ENCODE data around the gene LRRC25.

LRRC25 gene

DNA sequence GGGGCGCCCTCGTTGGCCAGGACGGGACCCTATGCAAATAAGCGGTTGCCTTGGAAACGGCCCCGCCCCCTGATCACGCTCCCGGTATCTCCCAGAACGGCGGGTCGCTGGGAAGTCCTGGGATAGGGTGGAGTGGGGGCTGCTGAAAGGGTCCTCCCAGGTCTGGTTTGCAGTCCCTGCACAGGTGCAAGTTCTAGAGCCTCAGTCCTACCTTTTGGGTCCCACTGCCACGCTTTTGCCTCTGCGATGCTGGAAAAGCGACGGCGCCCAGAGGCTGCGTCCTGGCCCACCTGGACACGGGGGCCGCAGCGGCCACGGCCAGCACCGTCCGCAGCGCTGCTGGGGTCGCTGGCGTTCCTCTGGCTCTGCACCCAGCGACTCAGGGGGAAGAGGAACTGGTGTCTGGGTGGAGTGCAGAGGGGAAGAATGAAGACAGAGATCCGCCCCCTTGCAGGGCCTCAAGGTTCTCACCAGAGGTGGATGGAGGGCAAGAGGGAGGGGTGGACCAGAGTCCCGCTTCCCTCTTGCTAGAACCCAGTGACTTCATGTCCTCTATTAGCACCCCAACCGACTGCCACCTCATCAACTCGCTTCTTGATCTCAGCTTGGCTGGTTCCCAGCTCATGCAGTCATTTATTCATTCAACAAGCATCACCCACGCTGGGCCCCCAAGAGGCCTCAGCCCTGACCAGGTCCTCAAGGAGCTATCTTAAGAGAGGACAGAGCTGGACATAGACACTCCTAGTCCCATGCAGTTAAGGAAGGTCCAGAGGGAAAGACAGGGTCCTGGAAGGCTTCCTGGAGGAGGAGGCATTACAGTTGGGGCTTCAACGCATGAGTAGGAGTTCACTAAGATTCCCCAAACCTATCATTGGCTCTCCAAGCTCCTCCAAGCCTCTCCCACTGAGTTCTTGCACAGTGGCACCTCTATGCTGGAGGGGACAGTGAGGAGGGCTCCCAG lies at the start of gene LRRC25:
Gene LRRC25 (minus strand): TSS at position 381 of the 961 bp plus-strand sequence. CDS start 659 bp downstream, outside the sequence.
- Histone ChIP-seq H3K9ac (ENCODE audit: low read length) (no peak within 1 kb of the TSS), H3K36me3 (ENCODE audit: control insufficient read depth, insufficient read depth, low read length) (no peaks in the 10 kb centered on the region), H3K4me3 (ENCODE audit: low read length) (no peak within 1 kb of the TSS), H3K4me1 (ENCODE audit: control insufficient read depth, insufficient read depth, low read length) (peaks cover 16% of the 10 kb centered on the region), H3K27me3 (ENCODE audit: control insufficient read depth, insufficient read depth, low read length) (peaks cover 8% of the 10 kb centered on the region), H3K9me3 (ENCODE audit: control insufficient read depth, low read length) (no peaks in the 10 kb centered on the region)

DNA sequence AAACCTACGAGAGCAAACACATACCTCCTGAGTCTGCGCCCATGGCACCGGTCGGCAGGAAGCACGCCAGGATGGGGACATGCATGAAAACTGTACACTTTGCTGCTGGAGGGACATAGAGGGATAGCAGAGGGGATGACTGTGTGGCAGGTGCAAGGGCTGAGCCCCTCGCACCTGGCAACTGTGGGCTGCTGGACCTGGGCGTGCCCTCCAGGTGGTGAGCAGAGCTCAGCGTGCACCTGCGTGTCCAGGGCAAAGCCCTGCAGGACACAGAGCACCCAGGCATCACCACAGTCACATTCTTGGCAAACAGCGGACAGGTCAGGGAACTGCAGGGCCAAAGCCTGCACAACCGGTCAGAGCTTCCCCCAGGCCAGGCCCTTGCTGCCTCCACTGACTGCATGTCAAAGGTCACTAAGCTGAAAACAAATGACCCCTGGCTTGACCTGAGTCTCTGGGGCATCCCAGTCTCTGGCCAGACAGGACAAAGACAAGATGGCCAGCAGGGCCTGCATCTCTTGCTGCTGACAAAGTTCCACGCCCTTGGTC lies 49.5 kb upstream of the LRRC25 start:
- H3K4me1 ChIP-seq (ENCODE audit: control insufficient read depth, insufficient read depth, low read length) = peaks cover 28% of the 10 kb centered on the region
- no peak overlapping the region for H3K4me3 ChIP-seq (ENCODE audit: low read length)

DNA sequence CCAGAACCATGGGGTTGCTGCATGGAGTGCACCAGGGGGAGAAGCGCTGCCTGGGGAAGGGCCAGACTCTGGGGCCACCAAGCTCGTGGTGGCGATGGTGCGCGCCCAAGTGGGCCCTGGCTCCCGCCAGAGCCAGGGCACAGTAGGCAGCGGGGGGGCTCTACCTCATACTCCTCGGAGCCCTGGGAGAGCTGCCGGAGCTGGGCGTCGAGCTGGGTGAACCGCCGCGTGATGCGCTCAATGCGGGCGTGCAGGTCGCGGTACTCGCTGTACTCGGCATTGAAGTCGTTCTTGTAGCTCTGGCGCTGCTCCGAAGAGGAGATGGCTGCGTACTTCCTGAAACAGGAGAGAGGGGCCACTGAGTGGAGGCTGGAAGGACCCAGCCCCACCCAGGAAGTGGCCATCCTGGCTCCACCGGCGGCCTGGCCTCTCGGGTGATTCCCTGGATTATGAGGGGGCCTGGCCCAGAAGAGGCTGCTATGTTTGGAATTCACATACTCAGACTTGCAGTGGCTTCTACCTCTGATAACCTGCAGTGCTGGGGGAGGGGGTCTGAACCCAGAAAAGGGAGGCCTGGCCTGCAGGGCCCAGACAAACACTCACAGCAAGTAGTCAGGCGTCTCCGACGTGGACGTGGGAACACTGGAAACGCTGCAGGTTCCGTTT lies 48.9 kb upstream of the LRRC25 start:
- no peak overlapping the region for H3K9ac ChIP-seq (ENCODE audit: low read length)
- peaks cover 10% of the 10 kb centered on the region for H3K36me3 ChIP-seq (ENCODE audit: control insufficient read depth, insufficient read depth, low read length)

More for the DNA sequence above, 49.5 kb upstream of the LRRC25 start:
- Histone ChIP-seq H3K27me3 (ENCODE audit: control insufficient read depth, insufficient read depth, low read length) (no peaks in the 10 kb centered on the region), H3K9me3 (ENCODE audit: control insufficient read depth, low read length) (no peaks in the 10 kb centered on the region), H3K36me3 (ENCODE audit: control insufficient read depth, insufficient read depth, low read length) (peaks cover 10% of the 10 kb centered on the region), H3K9ac (ENCODE audit: low read length) (no peak overlapping the region)

DNA sequence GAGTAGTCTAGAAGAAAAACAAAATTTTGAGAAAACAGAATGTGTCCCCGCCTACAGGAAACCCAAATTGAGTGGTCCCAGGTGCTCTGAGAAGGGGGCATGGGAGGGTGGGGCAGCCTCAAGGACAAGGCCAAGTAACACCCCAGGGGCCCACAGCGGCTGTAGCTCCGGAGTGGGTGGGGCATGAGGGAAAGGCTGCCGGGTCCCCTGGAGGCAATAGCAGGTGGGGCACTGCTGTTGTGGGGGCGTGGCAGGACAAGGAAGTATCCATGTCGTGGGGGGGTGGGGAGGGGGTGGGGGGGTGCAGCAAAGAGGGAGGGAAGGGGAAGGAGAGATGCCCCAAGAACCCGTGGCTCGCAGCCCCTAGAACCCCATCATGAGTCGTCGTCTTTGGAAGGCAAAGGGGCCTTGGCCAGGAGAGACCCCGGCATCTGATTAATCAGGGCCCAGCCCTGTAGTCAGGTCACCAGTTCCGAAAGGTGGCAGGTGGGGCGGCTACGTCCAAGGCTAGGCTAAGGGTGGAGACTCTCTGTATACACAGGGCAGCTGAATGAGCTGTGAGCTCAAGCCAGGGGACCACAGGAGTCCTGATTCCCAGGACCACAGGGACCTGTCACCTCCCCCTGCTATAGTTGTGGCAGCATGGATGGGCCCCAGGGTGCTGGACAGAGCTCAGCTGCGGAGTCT lies 48.0 kb upstream of the LRRC25 start:
- no peak overlapping the region for H3K4me3 ChIP-seq (ENCODE audit: low read length)
- no peaks in the 10 kb centered on the region for H3K9me3 ChIP-seq (ENCODE audit: control insufficient read depth, low read length)
- no peak overlapping the region for H3K9ac ChIP-seq (ENCODE audit: low read length)
- H3K4me1 ChIP-seq (ENCODE audit: control insufficient read depth, insufficient read depth, low read length) = peaks cover 23% of the 10 kb centered on the region
- peaks cover 10% of the 10 kb centered on the region for H3K36me3 ChIP-seq (ENCODE audit: control insufficient read depth, insufficient read depth, low read length)
- no peaks in the 10 kb centered on the region for H3K27me3 ChIP-seq (ENCODE audit: control insufficient read depth, insufficient read depth, low read length)

More for the DNA sequence above, 48.9 kb upstream of the LRRC25 start:
- Histone ChIP-seq H3K4me3 (ENCODE audit: low read length) (no peak overlapping the region), H3K27me3 (ENCODE audit: control insufficient read depth, insufficient read depth, low read length) (no peaks in the 10 kb centered on the region), H3K4me1 (ENCODE audit: control insufficient read depth, insufficient read depth, low read length) (peaks cover 25% of the 10 kb centered on the region), H3K9me3 (ENCODE audit: control insufficient read depth, low read length) (no peaks in the 10 kb centered on the region)

DNA sequence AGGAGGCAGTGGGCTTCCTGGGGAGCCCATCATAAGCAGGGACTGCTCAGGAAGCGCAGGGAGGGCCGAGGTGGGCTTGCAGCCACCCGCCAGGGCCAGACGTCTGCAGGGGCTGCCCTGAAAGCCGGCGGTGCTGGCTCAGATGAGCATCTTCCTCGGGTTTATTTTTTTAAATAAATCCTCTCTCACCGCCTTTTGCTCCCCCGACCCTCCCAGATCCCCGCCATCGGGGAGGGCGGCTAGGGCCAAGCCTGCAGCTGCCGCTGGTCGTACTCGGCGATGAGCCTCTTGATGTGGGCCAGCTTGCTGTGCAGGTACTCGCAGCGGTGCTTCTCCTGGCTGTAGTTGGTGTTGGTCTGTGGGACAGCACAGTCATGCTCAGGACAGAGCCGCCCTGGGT lies 47.1 kb upstream of the LRRC25 start:
- Histone ChIP-seq H3K9me3 (ENCODE audit: control insufficient read depth, low read length) (no peaks in the 10 kb centered on the region), H3K36me3 (ENCODE audit: control insufficient read depth, insufficient read depth, low read length) (peaks cover 10% of the 10 kb centered on the region), H3K9ac (ENCODE audit: low read length) (no peak overlapping the region), H3K4me3 (ENCODE audit: low read length) (no peak overlapping the region), H3K27me3 (ENCODE audit: control insufficient read depth, insufficient read depth, low read length) (no peaks in the 10 kb centered on the region), H3K4me1 (ENCODE audit: control insufficient read depth, insufficient read depth, low read length) (peaks cover 24% of the 10 kb centered on the region)

DNA sequence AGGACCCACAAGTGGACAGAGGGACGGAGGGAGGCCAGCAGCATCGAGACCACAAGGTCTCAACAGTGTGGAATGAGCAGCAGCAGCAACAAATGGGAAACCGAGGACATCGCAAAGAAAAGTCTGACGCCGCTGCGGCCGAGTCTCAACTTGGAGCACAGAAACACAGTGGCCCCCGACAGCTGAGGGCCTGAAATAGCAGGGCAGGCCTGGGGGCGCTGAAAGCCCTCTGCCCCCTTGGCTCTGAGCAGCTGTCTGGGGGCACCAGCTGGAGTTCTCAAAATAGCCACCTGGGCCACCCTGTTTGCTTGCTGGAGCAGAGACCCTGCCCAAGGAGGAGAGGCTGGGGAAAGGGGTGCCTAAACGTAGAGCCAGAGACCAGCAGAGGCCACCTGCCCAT lies 46.4 kb upstream of the LRRC25 start:
- Histone ChIP-seq H3K27me3 (ENCODE audit: control insufficient read depth, insufficient read depth, low read length) (no peaks in the 10 kb centered on the region), H3K36me3 (ENCODE audit: control insufficient read depth, insufficient read depth, low read length) (peaks cover 10% of the 10 kb centered on the region), H3K9ac (ENCODE audit: low read length) (no peak overlapping the region), H3K4me3 (ENCODE audit: low read length) (no peak overlapping the region), H3K9me3 (ENCODE audit: control insufficient read depth, low read length) (no peaks in the 10 kb centered on the region), H3K4me1 (ENCODE audit: control insufficient read depth, insufficient read depth, low read length) (peaks cover 24% of the 10 kb centered on the region)

DNA sequence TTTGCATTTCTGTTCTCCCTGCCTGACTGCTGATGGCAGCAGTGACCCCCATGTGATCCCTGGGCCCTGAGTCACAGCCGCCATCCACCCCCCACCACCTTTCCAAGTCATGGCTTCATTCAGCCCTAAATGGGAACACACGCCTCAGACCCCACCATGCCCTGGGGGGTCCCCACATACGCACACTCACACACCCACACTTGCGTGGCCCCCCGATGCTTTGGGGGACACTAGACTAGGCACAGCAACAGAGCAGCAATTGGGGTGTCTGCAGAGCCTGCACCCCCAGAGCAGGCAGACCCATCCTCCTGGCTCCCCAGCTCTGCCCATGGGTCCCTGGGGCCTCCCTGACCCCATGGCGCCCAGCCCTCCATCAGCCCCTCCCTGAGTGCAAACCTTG lies 46.0 kb upstream of the LRRC25 start:
- Histone ChIP-seq H3K36me3 (ENCODE audit: control insufficient read depth, insufficient read depth, low read length) (peaks cover 10% of the 10 kb centered on the region), H3K27me3 (ENCODE audit: control insufficient read depth, insufficient read depth, low read length) (peaks cover 2% of the 10 kb centered on the region), H3K4me3 (ENCODE audit: low read length) (no peak overlapping the region), H3K9ac (ENCODE audit: low read length) (no peak overlapping the region), H3K4me1 (ENCODE audit: control insufficient read depth, insufficient read depth, low read length) (peaks cover 26% of the 10 kb centered on the region), H3K9me3 (ENCODE audit: control insufficient read depth, low read length) (no peaks in the 10 kb centered on the region)

DNA sequence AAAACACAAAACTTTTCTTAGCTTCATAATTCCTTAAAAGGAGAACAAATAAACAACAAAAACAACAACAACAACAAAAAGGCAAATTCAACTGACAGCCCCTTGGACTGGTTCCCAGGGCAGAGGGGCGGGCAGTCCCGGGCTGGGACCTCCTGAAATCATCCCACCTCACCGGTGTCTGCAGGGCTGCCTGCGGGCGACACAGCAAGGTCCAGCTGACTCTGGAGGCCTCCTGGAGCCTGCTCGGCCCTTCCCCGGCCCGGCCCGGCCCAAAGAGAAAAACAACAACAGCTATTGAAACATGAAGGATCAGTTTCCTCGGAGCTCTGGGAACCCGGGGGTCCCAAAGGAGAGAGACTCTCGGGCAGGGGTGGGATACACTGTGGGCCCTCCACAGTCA lies 45.5 kb upstream of the LRRC25 start:
- Histone ChIP-seq H3K27me3 (ENCODE audit: control insufficient read depth, insufficient read depth, low read length) (peaks cover 5% of the 10 kb centered on the region), H3K4me3 (ENCODE audit: low read length) (no peak overlapping the region), H3K9ac (ENCODE audit: low read length) (no peak overlapping the region), H3K9me3 (ENCODE audit: control insufficient read depth, low read length) (no peaks in the 10 kb centered on the region), H3K4me1 (ENCODE audit: control insufficient read depth, insufficient read depth, low read length) (peaks cover 30% of the 10 kb centered on the region), H3K36me3 (ENCODE audit: control insufficient read depth, insufficient read depth, low read length) (peaks cover 10% of the 10 kb centered on the region)

DNA sequence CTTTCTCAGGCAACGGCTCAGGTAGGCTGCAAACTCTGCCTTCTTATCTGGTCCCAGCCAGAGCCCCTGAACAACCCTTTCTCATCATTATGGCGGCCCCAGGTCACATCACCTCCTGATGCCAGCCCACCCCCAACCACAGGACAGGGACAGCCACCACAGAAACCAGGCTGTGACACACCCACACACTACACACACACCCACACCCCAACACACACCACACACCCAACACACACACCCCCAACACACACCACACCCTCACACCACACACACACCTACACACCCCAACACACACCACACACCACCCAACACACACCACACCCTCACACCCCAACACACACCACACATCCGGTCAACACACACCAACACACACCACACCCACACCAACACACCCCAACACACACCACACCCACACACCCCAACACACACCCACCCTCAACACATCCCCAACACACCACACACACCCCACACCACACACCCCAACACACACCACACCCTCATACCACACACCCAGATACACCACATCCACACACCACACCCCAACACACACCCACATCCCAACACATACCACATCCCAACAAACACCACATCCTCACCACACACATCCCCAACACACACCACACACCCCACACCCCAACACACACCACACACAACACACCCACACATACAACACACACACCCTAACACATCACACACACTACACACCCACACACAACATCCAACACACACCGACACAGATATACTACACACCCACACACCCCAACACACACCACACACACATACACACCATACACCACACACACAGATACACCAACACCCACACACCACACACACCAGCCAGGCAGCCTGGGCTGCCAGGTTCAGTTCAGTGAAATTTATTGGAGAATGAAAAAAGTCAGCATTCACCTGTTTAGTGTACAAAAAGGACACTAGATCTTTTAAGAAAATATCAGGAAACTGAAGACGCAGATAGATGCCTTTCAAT lies 44.7 kb upstream of the LRRC25 start:
- Histone ChIP-seq H3K36me3 (ENCODE audit: control insufficient read depth, insufficient read depth, low read length) (peaks cover 10% of the 10 kb centered on the region), H3K9ac (ENCODE audit: low read length) (no peak overlapping the region), H3K27me3 (ENCODE audit: control insufficient read depth, insufficient read depth, low read length) (peaks cover 5% of the 10 kb centered on the region), H3K4me1 (ENCODE audit: control insufficient read depth, insufficient read depth, low read length) (peaks cover 30% of the 10 kb centered on the region), H3K4me3 (ENCODE audit: low read length) (no peak overlapping the region), H3K9me3 (ENCODE audit: control insufficient read depth, low read length) (no peaks in the 10 kb centered on the region)

DNA sequence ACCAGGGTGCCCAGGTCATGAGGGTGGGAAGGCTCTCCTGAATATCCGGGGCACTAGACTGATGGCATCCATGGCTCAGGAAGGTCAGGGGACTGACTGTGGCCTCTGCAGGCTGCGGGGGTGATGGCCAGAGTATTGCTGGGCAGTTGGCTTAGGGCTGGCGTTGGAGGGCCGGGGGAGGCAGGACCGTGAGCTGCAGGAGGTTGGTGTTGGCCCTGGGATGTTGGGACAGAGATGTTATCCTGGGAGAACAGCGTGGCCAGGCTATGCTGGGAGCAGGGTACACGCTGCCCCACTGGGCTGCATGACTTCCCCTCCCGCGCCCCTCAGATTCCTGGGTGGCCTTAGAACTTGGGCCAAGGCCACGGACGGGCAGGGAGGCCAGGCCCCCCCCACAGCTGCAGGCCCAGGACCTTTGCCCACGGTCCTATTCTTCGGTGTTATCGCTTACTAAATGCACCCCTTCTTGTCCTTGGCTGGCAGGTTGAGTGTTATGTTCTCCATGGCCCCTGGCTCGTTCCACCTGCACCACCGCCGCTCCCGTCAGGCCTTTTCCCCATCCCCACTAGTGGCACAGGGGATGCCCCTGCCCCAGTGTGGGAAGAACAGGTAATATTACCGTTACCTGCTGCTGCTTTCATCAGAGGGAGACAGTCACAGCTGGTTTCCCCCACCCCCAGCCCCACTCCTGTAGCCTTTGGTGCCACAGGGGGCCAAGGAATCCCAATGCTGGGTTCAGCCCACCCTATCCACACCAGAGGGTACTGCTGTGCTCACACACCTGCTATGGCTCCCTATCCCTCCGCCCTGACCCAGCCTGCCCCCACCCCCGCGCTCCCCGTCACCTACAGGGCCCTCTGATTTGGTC lies 43.7 kb upstream of the LRRC25 start:
- no peak overlapping the region for H3K4me3 ChIP-seq (ENCODE audit: low read length)
- H3K4me1 ChIP-seq (ENCODE audit: control insufficient read depth, insufficient read depth, low read length) = peaks cover 30% of the 10 kb centered on the region
- peaks cover 5% of the 10 kb centered on the region for H3K27me3 ChIP-seq (ENCODE audit: control insufficient read depth, insufficient read depth, low read length)
- no peaks in the 10 kb centered on the region for H3K9me3 ChIP-seq (ENCODE audit: control insufficient read depth, low read length)
- H3K36me3 ChIP-seq (ENCODE audit: control insufficient read depth, insufficient read depth, low read length) = peaks cover 10% of the 10 kb centered on the region
- no peak overlapping the region for H3K9ac ChIP-seq (ENCODE audit: low read length)

All from mucosa of stomach (tissue), 1 donor.